GM18867 (cell line): ENCODE data around the gene ERP27.

ENCODE experiments used
- ATAC-seq: cut with Tn5 transposase; IDR thresholded peaks from one replicate; pipeline ENCODE4 v1.9.1; 2021; ENCODE audit warnings: mild to moderate bottlenecking, moderate library complexity; ENCODE audit not compliant: unreplicated experiment

The ERP27 gene

DNA sequence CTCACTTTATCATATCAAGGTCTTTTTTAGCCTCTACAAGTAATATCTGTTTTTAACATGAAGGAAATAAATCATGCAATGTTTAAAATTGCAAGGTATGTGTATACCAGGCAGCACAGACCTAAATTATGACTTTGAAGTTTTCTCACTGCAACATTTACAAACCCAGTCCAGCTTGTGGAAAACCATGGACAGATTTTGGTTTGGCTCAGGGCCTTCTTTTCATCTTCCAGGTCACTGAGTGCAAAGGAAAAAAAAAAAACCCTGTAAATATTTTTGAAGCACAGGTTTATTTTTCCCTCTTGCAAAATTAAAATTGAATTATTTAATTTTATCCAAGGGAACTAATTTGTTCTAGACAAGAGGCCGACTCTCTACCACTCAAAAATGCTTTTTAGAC, 66.5 kb downstream of the ERP27 start:
- no peak for ATAC-seq

DNA sequence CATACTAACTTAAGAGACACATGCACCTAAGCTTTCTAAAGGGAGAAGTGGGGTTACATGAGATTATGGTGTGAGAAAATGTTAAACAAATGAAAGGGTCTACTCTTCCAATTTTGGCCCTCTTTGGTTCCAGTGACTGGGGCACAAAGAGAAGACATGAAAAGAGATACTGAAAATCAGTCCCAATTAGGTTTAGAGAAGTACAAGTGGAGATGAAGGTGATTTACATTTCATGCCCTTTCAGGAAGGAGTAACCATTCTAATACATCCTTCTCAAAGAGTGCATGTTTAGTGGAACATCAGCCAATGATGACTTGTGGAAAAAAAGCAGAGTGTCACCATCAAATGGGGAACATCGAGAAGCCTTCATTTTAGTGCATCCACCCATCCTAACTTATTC, 67.1 kb downstream of the ERP27 start:
- peak; percentile 65 for ATAC-seq

DNA sequence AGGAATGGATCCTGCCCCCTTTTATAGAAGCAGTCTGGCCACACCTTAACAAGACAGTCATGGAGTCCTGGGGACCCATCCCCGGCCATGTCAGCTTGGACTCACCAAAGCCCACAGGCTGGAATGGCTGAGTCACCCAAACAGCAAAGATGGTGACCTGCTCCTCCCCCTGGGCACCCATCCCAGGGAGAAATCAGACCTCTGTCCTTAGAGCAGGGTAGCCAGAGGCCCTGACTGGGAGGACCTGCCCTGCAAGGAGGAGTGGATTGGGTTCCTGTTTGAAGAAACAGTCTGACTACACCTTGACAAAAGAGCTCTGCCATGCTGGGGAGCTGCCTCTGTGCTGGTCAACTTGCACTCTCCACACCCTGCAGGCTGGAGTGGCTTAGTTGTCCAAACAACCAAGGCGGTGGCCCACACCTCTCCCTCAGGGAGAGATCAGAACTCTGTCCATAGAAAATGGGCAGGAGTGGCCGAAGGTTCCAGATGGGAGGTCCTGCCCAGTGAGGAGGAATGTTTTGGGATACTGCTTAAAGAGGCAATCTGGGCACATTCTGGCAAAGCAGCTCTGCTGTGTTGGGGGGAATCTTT, 69.3 kb downstream of the ERP27 start:
- no peak for ATAC-seq
